GM21717 (cell line): ENCODE results near the gene SYT10.
"Not testable (repeated sequence)": the region's sequence is repeated elsewhere in the genome, so short reads cannot be mapped to it uniquely, and the experiment has no call there.

Source experiments
- ATAC-seq: cut with Tn5 transposase; IDR thresholded peaks from one replicate; pipeline ENCODE4 v1.9.1; 2021; ENCODE audit warnings: mild to moderate bottlenecking, moderate library complexity; ENCODE audit not compliant: unreplicated experiment

Gene SYT10, protein sequence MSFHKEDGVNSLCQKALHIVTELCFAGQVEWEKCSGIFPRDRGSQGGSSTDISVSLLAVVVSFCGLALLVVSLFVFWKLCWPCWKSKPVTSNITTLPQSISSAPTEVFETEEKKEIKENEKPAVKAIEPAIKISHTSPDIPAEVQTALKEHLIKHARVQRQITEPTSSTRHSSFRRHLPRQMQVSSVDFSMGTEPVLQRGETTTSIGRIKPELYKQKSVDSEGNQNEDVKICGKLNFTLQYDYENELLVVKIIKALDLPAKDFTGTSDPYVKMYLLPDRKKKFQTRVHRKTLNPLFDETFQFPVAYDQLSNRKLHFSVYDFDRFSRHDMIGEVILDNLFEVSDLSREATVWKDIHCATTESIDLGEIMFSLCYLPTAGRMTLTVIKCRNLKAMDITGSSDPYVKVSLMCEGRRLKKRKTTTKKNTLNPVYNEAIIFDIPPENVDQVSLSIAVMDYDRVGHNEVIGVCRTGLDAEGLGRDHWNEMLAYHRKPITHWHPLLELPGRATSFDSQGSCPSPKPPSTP

DNA sequence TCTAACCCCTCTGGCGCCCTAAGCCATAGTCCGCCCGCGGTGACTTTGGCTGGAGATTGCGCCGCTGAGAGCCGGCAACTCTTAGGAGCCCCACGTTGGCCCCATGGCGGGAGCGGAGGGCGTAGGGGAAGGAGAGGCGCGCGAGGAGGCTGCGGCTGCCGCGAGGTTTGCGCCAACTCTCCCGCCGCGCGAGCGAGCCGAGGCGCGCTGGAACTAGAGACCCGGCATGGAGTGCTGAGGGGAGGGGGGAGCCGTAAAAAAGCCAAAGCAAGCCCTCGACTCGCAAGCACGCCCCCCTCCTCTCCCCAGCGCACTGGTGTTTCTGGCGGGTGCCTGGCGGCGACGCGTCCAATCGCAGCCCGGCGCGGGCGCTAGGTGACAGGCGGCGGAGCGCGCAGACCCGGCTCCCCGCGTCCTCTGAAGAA is at the start of gene SYT10:
TSS of gene SYT10 (minus strand) at position 233 of the 425 bp plus-strand sequence. CDS start 297 bp downstream, outside the sequence.
- no peak for ATAC-seq

GRCh38 chr12:33488036-33488435 is 48.4 kb upstream of the SYT10 start:
- no peak for ATAC-seq

DNA sequence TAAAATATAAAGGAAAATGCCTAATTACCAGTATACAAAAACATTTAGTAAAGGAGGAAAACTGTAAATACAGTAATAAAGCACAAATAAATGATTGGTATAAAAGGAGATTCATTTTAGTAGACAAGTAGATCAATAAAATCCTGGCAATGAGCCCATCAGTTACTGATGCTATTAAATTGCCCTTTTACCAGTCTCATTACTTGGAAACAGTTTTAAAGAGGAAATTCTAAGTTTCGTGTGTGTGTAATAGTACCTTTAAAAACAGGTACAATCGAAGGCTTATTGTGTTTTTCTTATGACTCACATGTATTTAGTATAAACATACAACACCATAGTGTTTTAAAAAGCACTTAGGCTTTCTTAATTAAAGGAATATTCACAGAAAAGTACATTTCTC is 46.4 kb upstream of the SYT10 start:
- ATAC-seq = no peak

- no peak for ATAC-seq
Observed at GRCh38 chr12:33484161-33484560, 44.5 kb upstream of the SYT10 start.

DNA sequence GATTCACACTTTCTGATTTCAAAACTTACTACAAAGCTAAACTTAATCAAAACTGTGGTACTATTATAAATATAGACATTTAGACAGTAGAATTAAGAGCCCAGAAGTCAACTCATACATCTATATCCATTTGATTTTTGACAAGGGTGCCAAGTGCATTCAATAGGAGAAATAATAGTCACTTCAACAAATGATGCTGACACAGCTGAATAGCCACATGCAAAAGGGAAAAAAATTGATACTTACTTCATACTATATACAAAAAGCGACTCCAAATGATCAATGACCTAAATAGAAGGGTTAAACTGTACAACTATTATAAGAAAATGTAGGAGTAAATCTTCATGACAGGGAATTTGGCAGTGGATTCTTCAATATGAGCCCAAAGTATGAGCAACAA is 40.7 kb upstream of the SYT10 start:
- no peak for ATAC-seq

- ATAC-seq = no peak
Observed at GRCh38 chr12:33476058-33476457, 36.4 kb upstream of the SYT10 start.

- ATAC-seq = no peak
Observed at GRCh38 chr12:33472299-33472698, 32.7 kb upstream of the SYT10 start.

DNA sequence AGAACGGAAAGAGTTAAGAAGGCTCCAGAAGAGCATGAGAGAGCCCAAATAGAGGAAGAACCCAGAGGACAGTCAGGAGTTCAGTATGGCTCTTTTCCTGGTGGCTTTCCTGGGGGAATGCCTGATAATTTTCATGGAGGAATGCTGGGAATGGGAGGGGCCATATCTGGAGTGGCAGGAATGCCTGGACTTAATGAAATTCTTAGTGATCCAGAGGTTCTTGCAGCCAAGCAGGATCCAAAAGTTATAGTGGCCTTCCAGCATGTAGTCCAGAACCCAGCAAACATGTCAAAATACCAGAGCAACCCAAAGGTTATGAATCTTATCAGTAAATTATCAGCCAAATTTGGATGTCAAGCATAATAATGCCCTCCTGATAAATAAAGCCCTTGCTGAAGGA is 15.5 kb upstream of the SYT10 start:
- ATAC-seq = no peak

DNA sequence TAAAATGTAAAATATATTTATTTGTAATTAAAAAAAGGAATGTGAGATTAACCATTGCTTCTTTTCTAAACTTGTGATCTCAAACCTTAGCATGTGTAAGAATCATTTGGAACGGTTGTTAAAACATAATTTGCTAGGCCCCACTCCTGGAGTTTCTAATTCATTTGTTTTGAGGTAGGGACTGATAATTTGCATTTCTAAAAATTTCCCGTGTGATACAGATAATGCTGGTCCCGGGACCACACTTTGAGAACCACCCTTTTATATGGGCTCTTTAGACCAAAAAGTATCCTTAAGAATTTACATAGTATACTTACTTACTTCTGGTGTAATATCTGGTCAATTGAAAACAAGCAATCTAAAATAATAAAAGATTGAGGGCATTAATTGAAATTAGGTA is 10.9 kb upstream of the SYT10 start:
- ATAC-seq = no peak

DNA sequence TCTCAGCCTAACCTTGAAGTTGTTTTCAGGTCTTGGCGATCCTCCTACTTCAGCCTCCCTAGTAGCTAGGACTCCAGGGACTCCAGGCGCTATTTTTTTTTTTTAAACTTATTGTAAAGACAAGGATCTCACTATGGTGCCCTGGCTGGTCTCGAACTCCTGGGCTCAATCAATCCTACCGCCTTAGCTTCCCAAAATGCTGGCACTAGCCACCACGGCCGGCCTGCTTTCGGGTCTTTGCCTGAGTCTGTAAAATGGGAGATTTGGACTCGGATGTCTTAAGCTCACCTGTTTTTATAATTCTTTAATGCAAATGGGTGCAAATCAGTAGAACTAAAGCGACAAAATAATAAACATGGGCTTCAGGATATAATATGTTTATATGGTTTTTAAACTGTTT is 858 bp upstream of the SYT10 start:
- ATAC-seq = no peak

DNA sequence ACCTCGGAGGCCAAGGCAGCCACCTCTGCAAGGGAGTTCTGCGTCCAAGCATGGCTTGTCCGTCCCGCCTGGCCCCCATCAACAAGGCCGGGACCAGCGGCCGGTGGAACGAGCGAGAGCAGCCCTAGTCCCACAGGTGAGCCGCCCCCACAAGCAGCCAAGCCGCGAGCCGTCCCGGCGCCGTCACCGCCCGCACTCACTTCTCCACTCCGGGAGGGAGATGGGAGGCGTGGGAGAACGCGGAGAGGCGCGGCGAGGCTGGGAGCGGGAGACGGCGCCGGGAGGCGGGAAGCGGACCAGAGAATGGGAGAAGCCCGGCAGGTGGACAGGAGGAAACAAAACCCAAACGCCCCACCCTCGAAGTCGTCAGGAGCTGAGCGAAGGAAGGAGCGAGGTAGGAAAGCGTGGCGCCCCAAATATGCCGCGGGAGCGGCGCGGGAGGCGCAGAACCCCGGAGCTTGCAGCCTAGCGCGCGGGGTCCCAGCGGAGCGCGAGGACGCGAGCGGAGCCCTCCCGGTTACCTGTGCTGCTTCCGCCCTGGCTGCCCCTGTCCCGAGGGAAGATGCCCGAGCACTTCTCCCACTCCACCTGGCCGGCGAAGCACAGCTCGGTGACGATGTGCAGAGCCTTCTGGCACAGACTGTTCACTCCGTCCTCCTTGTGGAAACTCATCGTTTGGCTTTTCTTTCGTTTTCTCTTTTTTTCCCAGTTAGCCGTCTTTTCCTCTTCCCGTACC is 600 bp downstream of the SYT10 start:
- no peak for ATAC-seq

DNA sequence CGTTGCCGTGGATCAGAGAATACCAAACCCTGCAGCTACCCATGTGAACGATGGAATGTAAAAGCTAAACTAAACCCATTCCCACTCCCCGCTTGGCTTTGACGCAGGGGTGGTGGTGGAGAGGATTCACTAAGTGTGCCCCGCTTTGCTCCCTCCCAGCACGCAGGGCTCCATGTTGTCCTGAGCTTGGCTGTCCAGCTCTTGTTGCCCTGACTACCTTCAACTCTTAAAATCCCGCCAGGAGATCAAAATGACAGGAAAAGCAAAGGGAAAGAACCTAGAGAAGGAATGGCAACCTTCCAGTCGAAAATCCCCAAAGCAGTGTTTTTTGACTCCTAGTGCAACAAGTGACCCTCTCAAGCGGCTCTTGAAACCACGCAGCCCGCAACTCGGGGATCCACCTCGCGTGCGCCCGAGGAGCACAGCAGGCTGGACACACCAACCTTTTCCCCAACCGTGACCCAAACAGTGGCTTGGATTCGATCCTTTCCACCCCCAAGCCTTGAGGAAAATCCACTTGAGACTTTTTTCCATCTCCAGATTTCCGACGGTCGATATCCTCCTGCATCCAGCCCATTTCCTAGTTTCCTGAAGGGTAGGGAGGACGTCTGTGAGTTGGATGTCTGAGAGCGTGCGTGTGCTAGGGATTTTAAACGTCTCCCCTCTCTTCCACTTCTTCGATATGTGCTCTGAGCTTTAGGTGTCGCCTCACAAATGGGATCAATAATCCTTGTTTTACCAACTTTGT is 1.4 kb downstream of the SYT10 start:
- no peak for ATAC-seq

DNA sequence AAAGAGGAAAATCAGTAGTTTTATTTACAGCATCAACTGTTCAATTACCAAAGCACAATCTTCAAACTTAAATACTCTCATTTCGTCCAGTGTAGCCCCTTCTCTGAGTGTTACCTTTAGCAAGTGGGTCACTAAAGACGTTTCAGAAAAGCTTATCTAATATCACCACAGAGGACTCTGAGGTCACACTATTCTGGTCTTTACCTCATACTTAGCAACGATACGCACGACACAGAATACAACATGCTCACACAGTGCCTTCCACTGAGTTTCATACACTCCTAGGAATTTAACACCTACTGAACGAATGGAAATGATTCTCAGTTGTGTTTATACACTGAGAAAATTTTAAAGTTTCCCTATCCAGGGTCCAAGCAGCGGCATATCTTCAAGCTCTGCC is 2.0 kb downstream of the SYT10 start:
- no peak for ATAC-seq

GRCh38 chr12:33432992-33433391 is 6.6 kb downstream of the SYT10 start:
- no peak for ATAC-seq

- ATAC-seq = no peak
Observed at GRCh38 chr12:33431648-33432047, 8.0 kb downstream of the SYT10 start.

DNA sequence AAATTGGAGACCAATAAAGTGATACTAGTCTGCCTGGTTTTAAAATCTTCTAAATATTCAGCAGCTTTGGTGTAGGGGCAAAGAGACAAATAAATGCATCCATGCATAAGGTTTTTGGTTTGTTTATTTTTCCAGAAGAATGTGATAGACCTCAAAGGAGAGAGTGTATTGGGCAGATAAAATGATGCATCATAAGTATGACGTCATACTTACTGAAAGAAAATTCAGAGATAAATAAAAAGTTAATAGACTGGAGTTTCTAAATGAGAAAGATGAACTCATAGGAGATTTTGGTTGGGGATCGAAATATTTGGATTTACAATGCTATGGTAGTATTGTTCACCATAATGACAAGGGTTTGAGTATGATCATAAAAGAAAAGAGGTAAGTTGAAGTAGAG is 10.2 kb downstream of the SYT10 start:
- no peak for ATAC-seq

DNA sequence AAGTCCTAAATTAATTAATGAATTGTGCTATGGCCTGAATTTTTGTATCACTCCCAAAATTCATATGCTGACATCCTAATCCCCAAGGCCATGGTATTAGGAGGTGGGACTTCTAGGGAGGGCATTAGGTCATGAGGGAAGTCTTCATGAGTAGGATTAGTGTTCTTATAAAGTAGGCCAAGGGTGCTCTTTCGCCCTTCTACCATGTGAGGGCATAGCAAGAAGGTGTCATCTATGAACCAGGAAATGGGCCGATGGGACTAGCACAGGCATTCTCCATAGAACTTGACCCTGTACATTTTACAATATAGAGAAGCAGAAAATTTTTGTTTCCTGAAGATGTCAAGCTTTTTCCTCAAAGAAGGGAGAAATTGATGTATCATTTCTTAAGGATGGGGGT is 12.5 kb downstream of the SYT10 start:
- peak; percentile 75 for ATAC-seq

- no peak for ATAC-seq
Observed at GRCh38 chr12:33423706-33424105, 15.9 kb downstream of the SYT10 start.

GRCh38 chr12:33412410-33412809 is 27.2 kb downstream of the SYT10 start:
- not testable (repeated sequence) for ATAC-seq

GRCh38 chr12:33383503-33383902 is 56.1 kb downstream of the SYT10 start:
- ATAC-seq = no peak

GRCh38 chr12:33376153-33376552 is 63.5 kb downstream of the SYT10 start:
- ATAC-seq = no peak
